Upper lobe of left lung (tissue), 4 donors: ENCODE results near the gene USP10.

Source experiments
- CTCF ChIP-seq, 6 experiments: fragments of 450-650 bp in 4 of 6; fragments of 200-600 bp in 2 of 6; sonication (generic) in 2 of 6; IDR thresholded peaks; one replicate each; pipeline ENCODE4 v1.5.1; 2016 to 2019; ENCODE audit warnings: antibody characterized with exemption in 6 of 6
- POLR2A ChIP-seq, 4 donors: fragments of 450-650 bp; IDR thresholded peaks; one replicate each; pipeline ENCODE4 v1.5.1; 2016 to 2017; ENCODE audit warnings: antibody characterized with exemption in 4 of 4, mild to moderate bottlenecking in 2 of 4
- POLR2AphosphoS5 ChIP-seq, 2 donors: sonication (generic); formaldehyde crosslinking; IDR thresholded peaks; one replicate each; pipeline ENCODE4 v1.5.1; 2017; ENCODE audit warnings: antibody characterized with exemption in 2 of 2

GRCh38 chr16:84710686-84711085, 10.9 kb downstream of the USP10 start:
- TF ChIP-seq CTCF (IDR thresholded peaks at IDR 0.05), result no peak
- no peak for TF ChIP-seq POLR2AphosphoS5 (IDR thresholded peaks at IDR 0.05)
- TF ChIP-seq POLR2A (IDR thresholded peaks at IDR 0.05), result no peak
